Suprapubic skin (tissue), 3 donors: ENCODE data around the gene APRT.

Experiments
- POLR2AphosphoS5 ChIP-seq, 3 donors: sonication (generic); formaldehyde crosslinking; IDR thresholded peaks; one replicate each; pipeline ENCODE4 v1.6.1; 2017; ENCODE audit warnings: antibody characterized with exemption in 3 of 3
- TF ChIP-seq, protein P1 (sequence below), 2 donors: fragments of 200-600 bp in 1 of 2; fragments of 450-650 bp in 1 of 2; sonication (generic) in 1 of 2; IDR thresholded peaks; one replicate each; pipeline ENCODE4 v1.5.1; 2016 to 2019; ENCODE audit warnings: antibody characterized with exemption in 2 of 2, mild to moderate bottlenecking in 1 of 2, moderate library complexity in 1 of 2

- TF ChIP-seq, protein P1, sequence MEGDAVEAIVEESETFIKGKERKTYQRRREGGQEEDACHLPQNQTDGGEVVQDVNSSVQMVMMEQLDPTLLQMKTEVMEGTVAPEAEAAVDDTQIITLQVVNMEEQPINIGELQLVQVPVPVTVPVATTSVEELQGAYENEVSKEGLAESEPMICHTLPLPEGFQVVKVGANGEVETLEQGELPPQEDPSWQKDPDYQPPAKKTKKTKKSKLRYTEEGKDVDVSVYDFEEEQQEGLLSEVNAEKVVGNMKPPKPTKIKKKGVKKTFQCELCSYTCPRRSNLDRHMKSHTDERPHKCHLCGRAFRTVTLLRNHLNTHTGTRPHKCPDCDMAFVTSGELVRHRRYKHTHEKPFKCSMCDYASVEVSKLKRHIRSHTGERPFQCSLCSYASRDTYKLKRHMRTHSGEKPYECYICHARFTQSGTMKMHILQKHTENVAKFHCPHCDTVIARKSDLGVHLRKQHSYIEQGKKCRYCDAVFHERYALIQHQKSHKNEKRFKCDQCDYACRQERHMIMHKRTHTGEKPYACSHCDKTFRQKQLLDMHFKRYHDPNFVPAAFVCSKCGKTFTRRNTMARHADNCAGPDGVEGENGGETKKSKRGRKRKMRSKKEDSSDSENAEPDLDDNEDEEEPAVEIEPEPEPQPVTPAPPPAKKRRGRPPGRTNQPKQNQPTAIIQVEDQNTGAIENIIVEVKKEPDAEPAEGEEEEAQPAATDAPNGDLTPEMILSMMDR (IDR thresholded peaks at IDR 0.05), result no peak
- no peak for TF ChIP-seq POLR2AphosphoS5 (IDR thresholded peaks at IDR 0.05)
Observed at GRCh38 chr16:88815227-88815626, 3.5 kb upstream of the APRT start.
